HepG2 (cell line): ENCODE results near the gene MRPL58. TPM values are rescaled to one million over a fixed set of nuclear protein-coding genes. Genes with fewer than 3 reads are reported as not detected.
A peak's percentile ranks its signal among the peaks of the same experiment; 100 is the strongest.

Experiments used
- ARID5B ChIP-seq: IDR thresholded peaks from 2 replicates; pipeline ENCODE4 v1.4.0; 2020; ENCODE audit warnings: mild to moderate bottlenecking, missing genetic modification reagents
- CBX1 ChIP-seq: IDR thresholded peaks from one replicate; pipeline ENCODE4 v1.6.1; 2016; ENCODE audit warnings: antibody characterized with exemption, low read depth
- CBX2 ChIP-seq, 2 experiments: fragments of 200-600 bp in 1 of 2; sonication (generic); formaldehyde crosslinking in 1 of 2; IDR thresholded peaks; 2 replicates each; pipeline versions ENCODE4 v1.7.0 to v1.8.1; 2018 to 2022; ENCODE audit warnings: low read depth in 2 of 2, low read length in 1 of 2, mild to moderate bottlenecking in 1 of 2, missing genetic modification reagents in 1 of 2
- CTCF ChIP-seq: sonication (generic); formaldehyde crosslinking; IDR thresholded peaks from 2 replicates; pipeline ENCODE4 v1.5.0; 2020; ENCODE audit warnings: mild to moderate bottlenecking, missing genetic modification reagents, moderate library complexity
- DRAP1 ChIP-seq: IDR thresholded peaks from 2 replicates; pipeline ENCODE4 v1.6.1; 2016; ENCODE audit warnings: missing genetic modification reagents, missing compliant biosample characterization
- KLF6 ChIP-seq: IDR thresholded peaks from 2 replicates; pipeline ENCODE4 v1.8.0; 2016; ENCODE audit warnings: missing biosample characterization, missing genetic modification reagents
- SAFB2 ChIP-seq: sonication (generic); formaldehyde crosslinking; IDR thresholded peaks from 2 replicates; pipeline ENCODE4 v1.5.1; 2020; ENCODE audit warnings: missing genetic modification reagents, low read depth, mild to moderate bottlenecking, borderline replicate concordance
- SETDB1 ChIP-seq: sonication (generic); formaldehyde crosslinking; IDR thresholded peaks from 2 replicates; pipeline ENCODE4 v1.5.1; 2020; ENCODE audit warnings: missing genetic modification reagents, mild to moderate bottlenecking, borderline replicate concordance
- SNAI1 ChIP-seq: sonication (generic); formaldehyde crosslinking; IDR thresholded peaks from 2 replicates; pipeline ENCODE4 v1.5.0; 2020; ENCODE audit warnings: mild to moderate bottlenecking, missing genetic modification reagents, borderline replicate concordance
- ZHX2 ChIP-seq, 2 experiments: sonication (generic) in 1 of 2; formaldehyde crosslinking in 1 of 2; IDR thresholded peaks; 2 replicates each; pipeline versions ENCODE4 v1.6.1 to v1.9.0; 2014 to 2022; ENCODE audit warnings: antibody characterized with exemption in 1 of 2, borderline replicate concordance in 1 of 2, inconsistent platforms in 1 of 2, low read depth in 1 of 2, missing genetic modification reagents in 1 of 2
- ZNF30 ChIP-seq: sonication (generic); formaldehyde crosslinking; IDR thresholded peaks from 2 replicates; pipeline ENCODE4 v1.5.0; 2020; ENCODE audit warnings: mild to moderate bottlenecking, missing genetic modification reagents
- ZNF33A ChIP-seq: sonication (generic); formaldehyde crosslinking; IDR thresholded peaks from 2 replicates; pipeline ENCODE4 v1.5.1; 2020; ENCODE audit warnings: missing genetic modification reagents, mild to moderate bottlenecking, moderate library complexity, borderline replicate concordance
- ZNF33B ChIP-seq: sonication (generic); formaldehyde crosslinking; IDR thresholded peaks from 2 replicates; pipeline ENCODE4 v1.5.1; 2020; ENCODE audit warnings: mild to moderate bottlenecking, missing genetic modification reagents
- ZNF589 ChIP-seq: sonication (generic); formaldehyde crosslinking; conservative IDR thresholded peaks from 2 replicates; pipeline ENCODE4 v1.8.0; 2022; ENCODE audit warnings: mild to moderate bottlenecking, moderate library complexity, missing genetic modification reagents
- ZNF660 ChIP-seq: sonication (generic); formaldehyde crosslinking; IDR thresholded peaks from 2 replicates; pipeline ENCODE4 v1.5.1; 2020; ENCODE audit warnings: mild to moderate bottlenecking, low read depth, missing genetic modification reagents, borderline replicate concordance
- ZNF879 ChIP-seq: sonication (generic); formaldehyde crosslinking; IDR thresholded peaks from 2 replicates; pipeline ENCODE4 v1.8.1; 2023; ENCODE audit warnings: missing genetic modification reagents
- polyA plus RNA-seq, 8 experiments: library from polyadenylated mRNA; depleted of rRNA in 3 of 8; stranded (reverse) in 7 of 8; unstranded in 1 of 8; fragments of >200 nt; fragmentation: Illumina TruSeq in 4 of 8; extraction: Trizol in 4 of 8; gene quantifications; 2 replicates each; pipeline versions ENCODE4 v1.2.1 to v1.2.3, GENCODE V29; 2011 to 2016; ENCODE audit warnings: low read depth in 4 of 8, missing spikeins in 1 of 8, mixed read lengths in 1 of 8; ENCODE audit not compliant: insufficient read depth in 1 of 8
- total RNA-seq, 5 experiments: library from RNA; depleted of rRNA; stranded (reverse); fragments of >200 nt; fragmentation: Illumina TruSeq; extraction: Trizol; gene quantifications; 2 replicates each; pipeline ENCODE4 v1.2.3, GENCODE V29; 2016; ENCODE audit warnings: low read depth in 1 of 5

Gene MRPL58
- total and polyA plus RNA-seq, 2 of the 13 experiments (the other 11 are each of a cell fraction or from before 2014, with no cell fraction given) = 44.9 to 68.9 TPM

- TF ChIP-seq ZHX2 (IDR thresholded peaks at IDR 0.05; ENCODE audit: low read depth) = no peak
- TF ChIP-seq ZHX2 (CRISPR knock-in tag; IDR thresholded peaks at IDR 0.05; ENCODE audit: borderline replicate concordance) = no peak
- no peak for TF ChIP-seq CBX1
- TF ChIP-seq ARID5B (CRISPR knock-in tag) = no peak
- no peak for TF ChIP-seq ZNF30 (CRISPR knock-in tag)
- no peak for TF ChIP-seq SNAI1 (CRISPR knock-in tag)
- TF ChIP-seq DRAP1 (CRISPR knock-in tag) = peak; percentile 73
- no peak for TF ChIP-seq SETDB1 (CRISPR knock-in tag)
- no peak for TF ChIP-seq ZNF879 (CRISPR knock-in tag)
- peak; percentile 37; the same call in 1 of the 2 replicates for TF ChIP-seq CTCF (CRISPR knock-in tag)
- no peak for TF ChIP-seq ZNF660 (CRISPR knock-in tag)
- peak; percentile 66 for TF ChIP-seq KLF6 (CRISPR knock-in tag)
- TF ChIP-seq ZNF33A (CRISPR knock-in tag) = no peak
- no peak for TF ChIP-seq SAFB2 (CRISPR knock-in tag)
- no peak for TF ChIP-seq CBX2 (IDR thresholded peaks at IDR 0.05; ENCODE audit: low read depth, low read length)
- TF ChIP-seq CBX2 (CRISPR knock-in tag; IDR thresholded peaks at IDR 0.05; ENCODE audit: low read depth) = no peak
- TF ChIP-seq ZNF589 = no peak
- no peak for TF ChIP-seq ZNF33B
Measured at GRCh38 chr17:74987418-74987908, 25.0 kb upstream of the MRPL58 start, which contains the start of gene CDR2L (continued).
